Superior temporal gyrus (tissue), 1 donor: Measurements from ENCODE around the gene SIX3.

ENCODE experiments used
- DNase-seq: peaks from one replicate; pipeline ENCODE4 v3.0.0-alpha.2; 2016; ENCODE audit errors: extremely low spot score

Gene SIX3

DNA sequence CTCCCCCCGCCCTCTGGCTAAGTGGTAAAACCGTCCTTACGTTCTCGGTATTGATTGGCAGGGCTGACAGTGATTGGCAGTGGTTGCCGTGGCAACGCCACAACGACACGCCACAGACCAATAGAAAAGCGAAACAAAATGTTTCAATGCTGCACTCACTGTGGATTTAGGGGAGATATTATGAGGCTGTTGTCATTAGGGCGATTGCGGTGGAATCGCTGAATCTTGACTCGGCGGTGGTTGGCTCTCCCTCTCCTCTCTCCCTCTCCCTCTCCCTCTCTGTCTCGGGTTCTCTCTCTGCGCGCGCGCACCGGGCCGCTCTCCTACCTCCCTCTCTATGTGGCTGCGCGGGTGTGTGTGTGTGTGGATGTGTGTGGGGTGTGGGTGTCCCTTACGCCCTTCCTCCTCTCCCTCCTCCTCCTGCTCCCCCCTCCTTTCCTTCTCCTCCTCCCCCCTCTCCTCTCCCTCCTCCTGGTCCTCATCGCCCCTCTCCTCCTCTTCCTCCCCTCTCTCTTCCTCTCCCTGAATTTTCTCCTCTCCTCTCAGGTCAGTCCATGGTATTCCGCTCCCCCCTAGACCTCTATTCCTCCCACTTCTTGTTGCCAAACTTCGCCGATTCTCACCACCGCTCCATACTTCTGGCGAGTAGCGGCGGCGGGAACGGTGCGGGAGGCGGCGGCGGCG is at the start of gene SIX3:
TSS of gene SIX3 (plus strand) at position 152 of the 684 bp plus-strand sequence. CDS start at position 555, 403 bp downstream.
- peak; percentile 22 for DNase-seq

DNA sequence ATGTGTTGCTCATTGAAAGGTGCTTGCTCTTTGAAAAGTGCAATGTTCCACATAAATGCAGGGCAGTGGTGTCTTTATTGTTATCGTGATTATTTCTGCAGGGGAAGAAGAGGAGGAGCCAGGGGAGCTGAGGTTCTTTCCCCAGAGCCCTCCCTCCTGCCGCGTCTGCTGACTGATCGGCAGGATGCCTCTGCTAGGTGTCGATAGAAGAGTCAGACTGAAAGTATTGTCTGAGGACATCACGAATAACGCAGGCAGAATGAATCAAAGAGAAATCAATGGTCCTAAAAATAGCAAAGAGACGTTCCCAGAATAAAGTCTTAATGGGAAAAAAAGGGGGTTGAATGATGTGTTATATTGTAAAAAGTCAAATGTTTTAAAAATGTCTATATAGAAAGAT is 47.4 kb upstream of the SIX3 start:
- DNase-seq = no peak

DNA sequence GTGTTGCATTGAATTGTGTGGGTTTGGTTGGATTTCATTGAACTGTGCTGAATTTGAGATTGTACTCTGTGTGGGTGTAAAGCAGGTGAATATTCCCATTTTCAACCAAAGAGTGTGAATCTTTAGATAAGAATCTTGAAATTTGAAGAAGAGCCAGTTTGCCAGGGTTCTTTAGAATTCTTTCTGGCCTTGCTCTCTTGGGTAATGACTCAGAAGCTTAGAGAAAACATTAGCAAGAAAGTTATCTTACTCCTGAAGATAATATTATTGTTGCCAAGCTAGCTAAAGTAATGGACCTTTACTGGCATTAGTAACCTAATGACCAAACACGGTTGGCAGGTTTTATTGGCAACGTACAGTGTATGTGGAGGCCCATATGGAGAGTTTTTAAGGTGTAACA is 46.4 kb upstream of the SIX3 start:
- DNase-seq = no peak

DNA sequence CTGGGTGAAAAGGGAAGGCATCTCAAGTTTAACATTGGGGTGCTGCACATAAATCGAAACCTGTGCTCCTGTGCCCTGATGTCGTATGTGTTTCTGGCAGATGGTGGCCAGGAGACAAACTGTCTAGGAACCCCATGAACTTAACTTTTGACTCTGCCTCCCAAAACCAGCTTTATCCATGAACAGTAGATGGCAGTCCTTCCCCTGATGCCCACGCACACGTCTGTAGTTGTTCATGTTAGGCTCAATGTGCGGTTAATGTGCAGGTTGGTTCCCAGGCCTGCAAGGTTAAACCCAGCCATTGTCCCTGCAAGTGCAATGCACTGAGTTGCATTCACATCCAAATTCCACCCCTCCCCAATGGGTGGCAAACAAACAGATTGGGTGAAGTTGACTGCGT is 44.1 kb upstream of the SIX3 start:
- no peak for DNase-seq

DNA sequence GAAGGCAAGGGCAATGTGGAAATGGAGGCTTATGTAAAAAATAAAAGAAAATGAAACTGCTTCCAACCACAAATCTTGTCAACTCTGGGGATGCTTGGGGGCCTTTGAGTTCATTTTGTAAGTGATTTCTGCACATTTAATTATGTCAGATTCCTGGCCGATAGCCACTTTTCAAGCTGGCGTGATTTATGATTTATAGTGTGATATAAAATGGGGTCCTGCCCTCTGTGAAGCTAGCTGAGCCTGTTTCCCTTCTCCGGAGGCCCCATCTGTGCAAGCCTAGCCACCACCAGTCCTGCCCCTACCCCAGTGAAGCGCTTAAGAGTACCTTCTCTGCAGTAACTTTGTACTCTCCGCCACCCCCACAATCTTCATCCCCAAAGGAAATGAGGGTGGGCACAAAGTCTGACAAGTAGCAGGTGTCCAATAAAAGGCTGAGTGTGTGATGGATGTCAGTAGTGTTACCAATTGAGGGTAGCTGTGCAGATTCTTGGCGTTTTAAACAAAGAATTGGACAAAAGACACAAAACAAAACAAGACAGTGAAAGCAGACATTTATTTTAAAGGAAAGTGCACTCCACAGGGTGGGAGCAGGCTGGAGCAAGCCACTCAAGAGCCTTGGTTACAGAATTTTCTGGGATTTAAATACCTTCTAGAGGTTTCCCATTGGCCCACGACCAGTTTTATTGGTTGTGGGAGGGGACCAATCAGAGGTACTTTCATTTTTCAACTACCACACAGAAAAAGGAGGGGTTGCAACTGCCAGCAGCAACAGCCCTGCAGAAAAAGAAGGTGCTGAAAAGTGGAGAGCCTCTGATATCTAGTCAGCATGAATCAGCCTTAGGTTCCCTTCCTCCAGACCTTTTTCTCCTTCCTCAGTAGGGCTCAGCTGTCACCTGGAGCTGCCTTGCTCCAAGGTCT is 39.0 kb upstream of the SIX3 start:
- DNase-seq = no peak

DNA sequence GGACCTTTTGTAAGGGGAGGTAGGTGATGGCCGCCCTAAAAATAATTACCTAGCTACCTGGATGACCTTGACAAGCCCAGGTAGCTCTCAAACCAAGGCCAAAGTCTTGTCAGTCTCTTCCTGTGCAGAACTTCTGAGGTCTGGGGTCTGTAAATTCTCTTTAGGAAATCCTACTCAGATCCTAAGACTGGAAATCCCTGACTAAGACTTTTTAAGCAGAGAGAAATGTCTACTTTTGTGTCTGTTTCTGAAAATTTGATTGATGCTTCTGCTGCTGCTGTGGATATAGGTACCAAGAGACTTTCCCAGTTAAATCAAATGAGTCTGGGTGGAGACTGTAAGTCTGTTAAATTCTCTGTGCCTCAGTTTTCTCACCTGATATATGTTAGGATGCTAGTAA is 36.9 kb upstream of the SIX3 start:
- DNase-seq = no peak

DNA sequence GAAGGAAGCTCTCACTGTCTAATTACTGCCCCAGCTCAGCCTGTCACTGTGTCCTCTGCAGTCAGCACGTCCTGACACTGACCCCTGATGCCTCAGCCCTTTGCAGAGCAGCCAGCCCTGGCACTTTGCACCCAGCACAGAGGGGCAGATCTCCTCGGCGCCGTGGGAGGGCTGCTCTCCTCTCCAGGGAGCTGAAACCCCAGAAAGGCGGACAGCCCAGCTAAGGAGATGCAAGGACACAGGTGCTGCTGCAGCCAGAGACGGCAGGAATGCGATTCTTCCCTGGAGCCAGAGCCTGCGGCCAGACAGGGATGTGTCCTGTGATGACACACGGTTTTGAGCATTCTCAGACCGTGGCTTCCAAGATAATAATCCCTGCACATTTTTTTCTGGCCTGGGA is 34.5 kb upstream of the SIX3 start:
- no peak for DNase-seq

DNA sequence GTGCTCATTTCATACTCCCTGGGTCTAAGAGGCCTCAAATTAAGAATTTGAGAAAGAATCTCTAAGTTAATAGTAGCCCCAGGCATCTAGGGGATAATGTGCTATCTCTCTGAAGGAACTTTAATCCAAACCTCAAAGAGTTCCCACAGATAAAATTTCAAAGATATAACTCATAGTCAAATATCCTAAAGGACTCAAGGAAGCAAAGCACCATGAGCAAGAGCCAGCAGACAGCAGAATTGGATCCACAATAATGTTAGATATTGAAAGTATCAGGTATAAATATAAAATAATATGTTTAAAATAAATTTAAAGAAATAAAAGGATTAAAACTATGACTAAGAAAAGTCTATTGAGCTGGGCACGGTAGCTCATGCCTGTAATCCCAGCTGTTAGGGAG is 31.7 kb upstream of the SIX3 start:
- no peak for DNase-seq

DNA sequence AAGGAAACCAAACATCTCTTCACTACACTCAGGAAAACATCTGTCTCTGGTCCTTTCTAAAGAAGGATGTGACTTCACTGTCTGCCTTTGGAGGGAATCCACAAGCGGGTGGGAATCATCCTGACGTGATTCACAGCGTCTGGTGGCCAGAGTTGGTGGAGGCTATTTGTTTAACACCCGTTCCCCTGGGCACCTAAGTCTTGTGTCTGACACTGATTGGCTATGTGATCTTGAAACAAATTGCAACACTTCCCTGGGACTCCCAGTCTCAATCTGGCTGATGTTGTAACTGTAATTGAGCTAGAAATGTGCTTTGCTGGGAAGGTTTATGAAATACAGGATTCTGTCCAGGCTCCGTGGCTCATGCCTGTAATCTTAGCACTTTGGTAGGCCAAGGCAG is 28.8 kb upstream of the SIX3 start:
- no peak for DNase-seq

DNA sequence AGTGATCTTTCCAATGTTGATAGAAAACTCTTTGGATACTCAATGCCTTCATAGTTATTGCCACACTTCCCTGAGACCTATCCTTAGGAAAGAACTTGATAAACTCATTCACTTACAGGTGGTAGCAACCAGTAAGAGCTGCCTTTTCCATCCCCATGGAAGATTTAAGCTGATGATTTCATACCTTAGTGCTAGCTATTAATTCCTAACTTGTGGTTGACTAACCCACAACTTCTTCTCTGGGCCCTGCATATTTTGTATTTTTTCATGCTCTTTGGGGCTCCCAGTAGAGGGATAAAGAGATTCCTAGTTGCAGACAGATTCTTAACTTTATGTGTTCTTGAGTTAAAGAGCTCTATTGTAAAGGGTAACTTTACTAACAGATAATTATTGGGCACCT is 25.2 kb upstream of the SIX3 start:
- no peak for DNase-seq

DNA sequence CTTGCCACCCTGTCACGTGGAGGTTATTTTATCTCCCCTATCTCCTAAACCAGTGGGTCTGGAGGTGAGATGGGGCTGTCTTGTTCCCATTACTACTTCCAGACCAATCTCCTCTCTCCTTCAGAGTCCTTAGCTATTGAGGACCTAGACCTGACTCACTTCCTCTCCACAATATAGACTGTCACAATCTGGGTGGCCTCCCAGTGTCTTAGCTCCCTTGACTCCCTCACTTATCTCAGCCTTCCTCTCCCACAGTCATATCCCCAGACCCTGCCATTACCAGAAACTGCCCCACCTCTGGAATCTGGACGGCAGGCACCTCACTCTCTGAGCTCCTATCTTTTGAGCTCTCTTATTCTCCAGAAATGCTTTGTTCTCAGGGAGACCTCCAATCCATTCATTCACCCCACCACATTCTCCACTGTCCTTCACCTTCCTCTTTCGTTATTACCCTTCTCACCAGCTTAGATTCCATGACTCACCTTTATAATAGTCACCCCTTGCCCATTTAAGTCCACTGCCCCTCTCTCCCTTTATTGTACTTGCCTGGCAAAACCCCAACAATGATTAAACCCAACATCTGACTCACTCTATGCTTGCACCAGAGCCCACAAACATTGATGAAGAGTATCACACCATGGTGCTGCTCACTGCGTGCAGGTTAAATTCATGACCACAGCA is 23.3 kb upstream of the SIX3 start:
- no peak for DNase-seq

DNA sequence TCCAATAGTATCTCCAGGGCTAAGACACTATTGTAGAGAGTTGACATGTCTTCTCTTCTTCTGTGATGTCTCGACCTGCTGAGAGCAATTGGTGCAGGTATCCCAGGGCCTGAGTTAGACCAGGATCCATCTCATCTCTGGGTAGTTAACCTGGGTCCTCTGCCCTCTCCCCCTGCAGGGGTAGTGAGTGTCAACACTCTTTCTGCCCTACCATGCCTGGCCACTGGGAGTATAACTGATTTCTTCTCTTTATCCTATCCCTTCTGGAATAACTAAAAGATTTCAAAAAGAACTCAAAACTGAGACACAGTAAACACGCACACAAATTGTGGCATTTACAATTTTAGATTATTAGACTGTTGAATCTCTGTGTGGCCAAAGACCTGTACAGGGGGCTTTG is 20.8 kb upstream of the SIX3 start:
- DNase-seq = no peak

DNA sequence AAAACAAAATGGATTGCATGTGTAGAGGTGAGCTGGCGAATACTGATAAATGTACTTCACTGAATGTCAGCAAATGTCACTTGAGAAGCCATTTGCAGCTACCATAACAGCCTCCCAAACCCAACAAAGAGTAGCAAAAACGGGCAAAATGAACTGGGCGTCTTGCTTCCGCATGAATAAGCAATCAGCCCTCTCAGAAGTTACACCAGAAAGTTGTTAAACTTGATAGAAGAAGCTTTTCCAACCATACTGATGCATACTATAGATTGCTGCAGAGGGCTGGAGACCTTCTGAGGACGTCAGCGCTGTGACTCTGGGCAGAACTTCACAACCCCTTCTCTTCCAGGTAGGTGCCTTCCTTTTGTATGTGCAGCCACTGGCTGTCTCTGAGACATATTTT is 18.7 kb upstream of the SIX3 start:
- DNase-seq = no peak

DNA sequence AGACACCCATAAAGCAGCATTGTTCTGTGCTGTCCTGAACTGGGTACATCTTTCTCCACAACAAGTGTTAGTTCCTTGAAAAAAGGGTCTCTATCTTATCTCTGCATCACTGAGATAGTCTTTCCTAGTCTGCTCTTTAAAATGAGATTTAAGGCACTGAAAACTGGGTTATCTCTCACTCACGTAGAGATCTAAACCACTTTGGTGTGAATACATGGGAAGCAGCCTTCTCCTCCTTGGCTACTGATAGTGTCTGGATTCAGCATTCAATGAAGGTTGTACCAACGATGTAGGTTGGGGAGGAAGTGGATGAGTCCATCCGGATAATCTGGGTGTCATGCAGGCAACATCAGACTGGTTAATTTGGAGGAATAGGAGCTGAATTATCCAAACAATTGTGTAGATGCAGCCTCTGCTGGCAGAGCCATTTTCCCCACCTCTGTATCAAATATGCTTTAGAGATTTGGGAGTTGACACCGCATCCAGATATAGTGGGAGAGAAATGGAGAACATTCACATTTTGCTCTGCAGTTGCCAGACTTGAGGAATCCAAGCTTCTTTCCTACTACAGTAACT is 15.9 kb upstream of the SIX3 start:
- DNase-seq = no peak

DNA sequence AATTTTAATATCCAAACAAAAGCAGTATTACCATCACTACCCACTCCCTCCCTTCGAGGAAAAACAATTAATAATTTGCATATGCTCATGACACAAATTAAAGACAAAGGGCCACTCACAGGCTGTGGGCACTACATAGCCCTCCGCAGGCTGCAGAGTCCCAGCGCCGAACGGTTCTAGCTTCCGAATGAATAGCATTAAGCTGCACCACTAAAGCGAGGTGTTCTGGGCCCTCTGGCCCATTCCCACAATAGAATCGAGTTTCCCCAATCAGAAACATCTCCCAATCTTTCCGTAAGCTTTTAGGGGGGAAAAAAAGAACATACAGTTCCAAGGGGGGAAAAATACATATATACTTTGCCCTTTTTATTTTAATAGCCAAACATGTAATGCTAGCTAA is 14.5 kb upstream of the SIX3 start:
- no peak for DNase-seq

DNA sequence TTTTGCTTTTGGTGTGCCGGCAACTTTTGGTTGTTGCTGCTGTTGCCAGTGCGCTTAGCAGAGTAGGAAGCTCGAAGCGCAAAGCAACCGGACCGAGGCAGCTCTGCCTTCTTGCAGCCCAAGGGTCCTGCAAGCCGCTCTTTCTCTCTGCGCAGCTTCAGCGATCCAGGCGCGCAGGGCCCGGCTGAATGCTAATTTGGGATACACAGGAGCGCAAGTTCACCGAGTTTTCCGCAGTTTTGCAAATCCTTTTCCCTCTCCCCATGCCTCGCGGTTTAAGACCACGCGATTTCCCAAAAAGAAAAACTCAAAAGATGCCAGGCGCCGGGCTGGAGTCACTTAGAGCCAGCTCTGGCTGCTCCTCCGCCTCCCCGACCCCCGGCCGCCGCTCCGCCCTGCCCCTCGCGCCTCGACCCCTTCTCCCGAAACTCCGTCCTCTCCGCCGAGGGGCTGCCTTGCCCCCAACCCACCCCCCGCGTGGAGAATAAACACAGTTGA is 13.5 kb upstream of the SIX3 start:
- no peak for DNase-seq

DNA sequence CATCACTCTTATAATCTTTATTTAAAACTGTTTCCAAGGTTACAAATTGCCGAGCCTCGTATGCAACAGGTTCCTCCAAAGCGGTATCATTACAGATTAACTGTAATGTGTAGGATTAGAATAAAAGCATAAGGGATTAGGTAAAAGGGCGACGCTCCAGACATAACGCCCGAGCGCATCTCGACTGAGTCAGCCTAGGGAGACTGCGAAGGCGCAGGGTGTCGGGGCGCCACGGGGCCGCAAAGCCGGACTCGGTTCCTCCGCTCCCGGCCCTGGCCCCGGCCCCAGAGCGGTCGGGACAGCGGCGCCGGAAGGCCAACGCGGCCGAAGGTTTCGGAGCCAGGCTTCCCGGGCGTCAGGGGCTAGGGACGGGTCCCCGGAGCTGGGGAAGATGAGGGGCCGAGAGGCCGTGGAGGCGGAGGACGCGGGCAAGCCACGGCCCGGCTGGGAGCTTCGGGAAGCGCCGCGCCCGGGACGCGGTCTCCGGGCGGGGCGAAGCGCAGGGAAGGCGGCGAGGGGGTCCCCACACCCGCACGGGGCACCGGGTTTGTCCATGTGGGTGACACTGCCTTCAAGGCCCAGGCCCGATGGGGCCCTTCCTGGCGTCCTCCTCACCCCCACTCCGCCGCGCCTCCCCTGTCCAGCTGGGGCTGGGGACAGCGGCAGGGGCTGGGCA is 12.9 kb upstream of the SIX3 start:
- DNase-seq = no peak

DNA sequence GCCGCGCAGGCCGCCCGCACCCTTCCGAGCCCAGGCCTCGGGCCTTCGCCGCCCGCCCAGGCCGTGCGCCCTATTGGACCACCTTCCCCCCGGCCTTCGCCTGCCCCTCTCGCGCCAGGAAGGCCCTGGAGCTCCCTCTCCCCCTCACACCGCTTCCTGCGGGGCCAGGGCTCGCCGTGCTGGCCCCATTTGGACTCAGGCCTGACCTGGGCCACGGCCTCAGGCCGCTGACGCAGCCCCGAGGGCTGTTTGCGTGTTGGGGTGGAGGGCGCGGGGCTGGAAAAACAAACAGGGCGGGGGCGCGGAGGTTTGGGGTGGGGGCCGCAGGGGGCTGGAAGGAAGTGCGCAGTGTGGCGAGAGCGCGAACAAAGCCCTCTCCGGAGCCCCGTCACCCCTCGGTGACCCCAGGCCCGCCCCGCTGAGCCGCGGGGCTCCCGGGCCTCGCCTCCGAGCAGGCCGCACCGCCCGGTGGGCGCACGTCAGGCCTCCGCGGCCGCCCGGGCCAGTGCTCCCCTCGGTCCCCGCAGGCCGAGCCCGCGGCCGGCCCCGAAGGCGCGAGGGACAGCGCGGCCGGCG is 12.3 kb upstream of the SIX3 start:
- DNase-seq = no peak

DNA sequence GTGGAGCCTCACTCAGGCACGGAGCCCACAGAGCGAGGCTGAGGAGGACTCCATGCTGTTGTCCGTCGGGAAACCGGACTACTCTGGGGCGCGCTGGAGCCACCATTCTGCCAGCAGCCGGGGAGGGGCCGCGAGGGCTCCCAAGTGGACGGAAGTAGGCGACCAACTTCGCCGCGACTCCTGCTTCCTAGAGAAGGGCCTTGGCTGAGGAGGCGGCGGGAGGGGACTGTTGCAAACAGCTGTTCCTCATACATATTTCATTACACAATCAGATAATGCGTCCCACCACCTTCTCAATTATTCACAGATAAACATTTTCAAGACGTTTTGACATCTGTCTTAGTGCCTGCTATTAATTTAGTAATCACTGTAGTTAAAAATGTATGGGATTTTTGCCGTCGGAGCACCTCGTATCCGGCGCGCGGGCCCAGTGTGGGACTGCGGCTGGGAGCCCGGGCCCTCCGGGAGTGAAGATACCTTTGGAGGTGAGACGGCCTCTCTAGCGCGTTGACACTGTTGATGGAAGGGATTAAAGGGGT is 11.7 kb upstream of the SIX3 start:
- no peak for DNase-seq

DNA sequence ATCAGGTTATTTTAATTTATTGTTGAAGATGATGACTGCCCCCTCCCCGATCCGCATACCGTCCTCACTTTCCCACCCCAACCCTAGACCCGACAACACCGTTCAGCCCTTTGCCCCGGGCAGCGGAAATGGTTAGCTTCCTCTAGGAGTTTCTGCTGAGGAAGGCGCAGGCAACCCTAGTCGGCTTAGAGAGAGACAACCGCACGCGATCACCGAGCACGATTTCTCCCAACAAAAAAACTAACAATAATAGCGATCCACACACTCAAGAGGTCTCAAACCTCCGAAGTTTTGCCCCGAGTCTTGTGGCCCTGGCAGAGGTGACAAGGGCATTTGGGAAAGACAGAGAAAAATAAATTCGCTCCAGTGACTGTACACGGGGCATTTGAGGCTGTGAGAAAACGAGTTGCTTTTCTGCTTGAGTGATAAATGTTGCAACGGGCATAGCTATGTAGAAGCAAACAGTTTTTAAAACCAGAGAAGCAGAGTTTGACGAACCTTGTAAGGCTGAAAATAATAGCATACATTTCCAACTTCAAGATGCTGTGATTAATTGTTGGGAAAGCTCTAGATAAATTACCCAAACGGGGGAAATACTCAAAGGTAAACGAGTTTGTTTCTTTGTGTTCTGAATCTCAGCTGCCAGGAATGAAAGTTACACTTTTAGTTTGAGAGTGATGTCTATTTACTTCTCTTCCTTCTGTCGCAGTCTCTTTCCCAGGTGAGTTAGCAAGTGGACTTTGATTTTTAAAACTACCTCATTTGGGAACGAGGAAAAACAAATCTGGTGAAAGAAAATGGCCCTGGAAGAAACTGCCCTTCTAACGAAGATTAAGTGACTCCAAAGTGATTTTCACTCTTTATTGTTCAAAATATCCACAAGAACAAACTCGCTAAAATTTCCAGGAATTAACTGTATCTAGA is 11.0 kb upstream of the SIX3 start:
- DNase-seq = no peak
